ENCODE data around the gene TAF11L11.
"Not testable (repeated sequence)": the region's sequence is repeated elsewhere in the genome, so short reads cannot be mapped to it uniquely, and the experiment has no call there.

GRCh38 chr5:17610092-17610491 lies 6.1 kb downstream of the TAF11L11 start, which contains the start of gene TAF11L12:
- TF ChIP-seq, protein P1, sequence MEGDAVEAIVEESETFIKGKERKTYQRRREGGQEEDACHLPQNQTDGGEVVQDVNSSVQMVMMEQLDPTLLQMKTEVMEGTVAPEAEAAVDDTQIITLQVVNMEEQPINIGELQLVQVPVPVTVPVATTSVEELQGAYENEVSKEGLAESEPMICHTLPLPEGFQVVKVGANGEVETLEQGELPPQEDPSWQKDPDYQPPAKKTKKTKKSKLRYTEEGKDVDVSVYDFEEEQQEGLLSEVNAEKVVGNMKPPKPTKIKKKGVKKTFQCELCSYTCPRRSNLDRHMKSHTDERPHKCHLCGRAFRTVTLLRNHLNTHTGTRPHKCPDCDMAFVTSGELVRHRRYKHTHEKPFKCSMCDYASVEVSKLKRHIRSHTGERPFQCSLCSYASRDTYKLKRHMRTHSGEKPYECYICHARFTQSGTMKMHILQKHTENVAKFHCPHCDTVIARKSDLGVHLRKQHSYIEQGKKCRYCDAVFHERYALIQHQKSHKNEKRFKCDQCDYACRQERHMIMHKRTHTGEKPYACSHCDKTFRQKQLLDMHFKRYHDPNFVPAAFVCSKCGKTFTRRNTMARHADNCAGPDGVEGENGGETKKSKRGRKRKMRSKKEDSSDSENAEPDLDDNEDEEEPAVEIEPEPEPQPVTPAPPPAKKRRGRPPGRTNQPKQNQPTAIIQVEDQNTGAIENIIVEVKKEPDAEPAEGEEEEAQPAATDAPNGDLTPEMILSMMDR (conservative IDR thresholded peaks at IDR 0.05), result not testable (repeated sequence)
- not testable (repeated sequence) for TF ChIP-seq EZH2 (IDR thresholded peaks at IDR 0.05; ENCODE audit: low read depth)
